GM23338 (cell line): ENCODE measurements around the gene CTDSP2. TPM values are rescaled to one million over a fixed set of nuclear protein-coding genes. Genes with fewer than 3 reads are reported as not detected.

Source experiments
- ATAC-seq: fragments of 200-7000 bp; cut with Tn5 transposase; 3 replicates; pipeline ENCODE4 v1.9.1; 2020
- DNase-seq: peaks from one replicate; pipeline ENCODE4 v3.0.0-alpha.2; 2015; ENCODE audit warnings: low spot score
- H2AFZ ChIP-seq: fragments of 200-600 bp; sonication (generic); 2 replicates; pipeline ENCODE4 v1.8.0; 2016; ENCODE audit warnings: antibody characterized with exemption, mild to moderate bottlenecking, moderate library complexity
- H3F3A ChIP-seq: fragments of 200-600 bp; sonication (generic); replicated peaks from 2 replicates; pipeline ENCODE4 v1.8.0; 2017; ENCODE audit warnings: antibody characterized with exemption, mixed run types, low read depth
- H3K27ac ChIP-seq: fragments of 200-600 bp; sonication (generic); 2 replicates; pipeline ENCODE4 v1.6.1; 2016; ENCODE audit warnings: low read depth
- H3K27me3 ChIP-seq: fragments of 200-600 bp; sonication (generic); 2 replicates; pipeline ENCODE4 v1.8.0; 2016; ENCODE audit warnings: mild to moderate bottlenecking, mixed run types, moderate library complexity; ENCODE audit not compliant: insufficient read depth
- H3K36me3 ChIP-seq: fragments of 200-600 bp; sonication (generic); 2 replicates; pipeline ENCODE4 v1.8.0; 2016; ENCODE audit warnings: mild to moderate bottlenecking; ENCODE audit not compliant: insufficient read depth
- H3K4me1 ChIP-seq: fragments of 200-600 bp; sonication (generic); 2 replicates; pipeline ENCODE4 v1.8.0; 2016; ENCODE audit warnings: mild to moderate bottlenecking, moderate library complexity; ENCODE audit not compliant: insufficient read depth
- H3K4me2 ChIP-seq: fragments of 200-600 bp; sonication (generic); 2 replicates; pipeline ENCODE4 v1.7.1; 2017; ENCODE audit warnings: mixed run types
- H3K4me3 ChIP-seq: fragments of 200-600 bp; sonication (generic); 2 replicates; pipeline ENCODE4 v1.6.1; 2016; ENCODE audit warnings: mixed run types
- H3K79me2 ChIP-seq: fragments of 200-600 bp; sonication (generic); replicated peaks from 2 replicates; pipeline ENCODE4 v1.8.0; 2017; ENCODE audit warnings: mild to moderate bottlenecking; ENCODE audit not compliant: insufficient read depth
- H3K9me2 ChIP-seq: fragments of 200-600 bp; sonication (generic); 2 replicates; pipeline ENCODE4 v1.8.0; 2017; ENCODE audit not compliant: insufficient read depth
- H4K20me1 ChIP-seq: fragments of 200-600 bp; sonication (generic); replicated peaks from 2 replicates; pipeline ENCODE4 v1.8.0; 2017; ENCODE audit warnings: mild to moderate bottlenecking; ENCODE audit not compliant: insufficient read depth
- H3K27ac Mint-ChIP-seq: 2 replicates; pipeline ENCODE4 v1.8.0; 2020; ENCODE audit warnings: inconsistent platforms, mild to moderate bottlenecking, moderate library complexity, mixed read lengths
- H3K27me3 Mint-ChIP-seq: 3 replicates; pipeline ENCODE4 v1.8.0; 2022; ENCODE audit warnings: low read depth, mild to moderate bottlenecking, moderate library complexity, mixed read lengths, inconsistent platforms; ENCODE audit not compliant: insufficient read depth, poor library complexity
- H3K36me3 Mint-ChIP-seq: 3 replicates; pipeline ENCODE4 v1.8.0; 2021; ENCODE audit warnings: low read depth, mild to moderate bottlenecking, inconsistent platforms, moderate library complexity, mixed read lengths
- H3K4me1 Mint-ChIP-seq: 3 replicates; pipeline ENCODE4 v1.8.0; 2020; ENCODE audit warnings: mild to moderate bottlenecking, inconsistent platforms, mixed read lengths
- H3K4me3 Mint-ChIP-seq: 3 replicates; pipeline ENCODE4 v1.8.0; 2021; ENCODE audit warnings: moderate library complexity, mild to moderate bottlenecking, inconsistent platforms, mixed read lengths
- H3K9me3 Mint-ChIP-seq: 3 replicates; pipeline ENCODE4 v1.8.0; 2020; ENCODE audit warnings: moderate library complexity, mild to moderate bottlenecking, inconsistent platforms, mixed read lengths
- CREB1 ChIP-seq: fragments of 250-450 bp; sonication (Bioruptor Pico); IDR thresholded peaks from 2 replicates; pipeline ENCODE4 v1.5.0; 2020; ENCODE audit warnings: low read depth, mild to moderate bottlenecking, moderate library complexity
- ETS1 ChIP-seq: IDR thresholded peaks from 2 replicates; pipeline ENCODE4 v1.6.1; 2016; ENCODE audit warnings: antibody characterized with exemption
- EZH2 ChIP-seq: fragments of 200-600 bp; sonication (generic); IDR thresholded peaks from one replicate; pipeline ENCODE4 v1.8.0; 2017; ENCODE audit warnings: antibody characterized with exemption, mild to moderate bottlenecking, low read depth; ENCODE audit not compliant: unreplicated experiment
- EZH2phosphoT487 ChIP-seq: fragments of 200-600 bp; sonication (generic); IDR thresholded peaks from one replicate; pipeline ENCODE4 v1.8.1; 2018; ENCODE audit warnings: antibody characterized with exemption; ENCODE audit not compliant: unreplicated experiment
- JUNB ChIP-seq: IDR thresholded peaks from one replicate; pipeline ENCODE4 v1.6.1; 2016; ENCODE audit warnings: antibody characterized with exemption; ENCODE audit not compliant: unreplicated experiment
- NANOG ChIP-seq: IDR thresholded peaks from 2 replicates; pipeline ENCODE4 v1.6.1; 2016; ENCODE audit warnings: antibody characterized with exemption, borderline replicate concordance
- POLR2AphosphoS5 ChIP-seq: IDR thresholded peaks from 2 replicates; pipeline ENCODE4 v1.6.1; 2016; ENCODE audit warnings: antibody characterized with exemption, low read depth
- STAT1 ChIP-seq: IDR thresholded peaks from one replicate; pipeline ENCODE4 v1.6.1; 2016; ENCODE audit warnings: antibody characterized with exemption; ENCODE audit not compliant: unreplicated experiment
- ZNF114 ChIP-seq: fragments of 250-450 bp; sonication (Bioruptor Pico); IDR thresholded peaks from 2 replicates; pipeline ENCODE4 v1.5.0; 2020; ENCODE audit warnings: mild to moderate bottlenecking, moderate library complexity
- ZNF331 ChIP-seq: fragments of 250-450 bp; sonication (Bioruptor Pico); IDR thresholded peaks from 2 replicates; pipeline ENCODE4 v1.5.0; 2020; ENCODE audit warnings: low read depth, mild to moderate bottlenecking, moderate library complexity
- polyA plus RNA-seq: library from polyadenylated mRNA; unstranded; fragments of >200 nt; fragmentation: Nextera tagmentation; extraction: Ambion mirVana; gene quantifications from 2 replicates; pipeline ENCODE4 v1.2.1, GENCODE V29; 2016
- total RNA-seq: library from RNA; depleted of rRNA; stranded (reverse); fragments of >200 nt; shearing (Covaris generic); gene quantifications from 2 replicates; pipeline ENCODE4 v1.2.3, GENCODE V29; 2014
- TF ChIP-seq, protein P1 (sequence below), 2 experiments: fragments of 200-600 bp in 1 of 2; sonication (generic) in 1 of 2; conservative IDR thresholded peaks; 2 replicates each; pipeline versions ENCODE4 v1.5.1 to v1.6.1; 2016 to 2017; ENCODE audit warnings: antibody characterized with exemption in 2 of 2, low read depth in 2 of 2, mild to moderate bottlenecking in 2 of 2, moderate library complexity in 1 of 2
- TF ChIP-seq, protein P2 (sequence below): fragments of 250-450 bp; sonication (Bioruptor Pico); IDR thresholded peaks from 2 replicates; pipeline ENCODE4 v1.5.0; 2020; ENCODE audit warnings: mild to moderate bottlenecking, moderate library complexity
- TF ChIP-seq, protein P3 (sequence below): IDR thresholded peaks from one replicate; pipeline ENCODE4 v1.6.1; 2018; ENCODE audit warnings: antibody characterized with exemption; ENCODE audit not compliant: unreplicated experiment

The CTDSP2 gene
- total and polyA plus RNA-seq, 2 experiments from 2014 or later = 22.8 to 81.9 TPM

- H3K36me3 Mint-ChIP-seq = peaks cover 69% of the 10 kb centered on the region
- no peaks in the 10 kb centered on the region for H3K9me3 Mint-ChIP-seq
- Histone ChIP-seq H3K27me3 (no peaks in the 10 kb centered on the region), H3K4me3 (no peak overlapping the region), H3K27ac (no peak overlapping the region), H3K79me2 (no peaks in the 10 kb centered on the region), H3F3A (0 out of 2 replicates have a peak, but pooled peaks cover 7% of the 10 kb centered on the region), H4K20me1 (peaks cover 4% of the 10 kb centered on the region; the same call in 1 of the 2 replicates), H3K9me2 (no peaks in the 10 kb centered on the region), H2AFZ (no peak overlapping the region), H3K36me3 (peaks cover 31% of the 10 kb centered on the region), H3K4me2 (no peak overlapping the region), H3K4me1 (no peaks in the 10 kb centered on the region)
- H3K4me1 Mint-ChIP-seq = no peaks in the 10 kb centered on the region; the same call in 2 of the 3 replicates
- TF ChIP-seq EZH2phosphoT487 (no peak), ETS1 (no peak), POLR2AphosphoS5 (no peak), ZNF331 (CRISPR knock-in tag) (no peak), ZNF114 (CRISPR knock-in tag) (no peak), JUNB (no peak), STAT1 (no peak), CREB1 (CRISPR knock-in tag) (no peak), NANOG (no peak), EZH2 (no peak)
- TF ChIP-seq, protein P1, sequence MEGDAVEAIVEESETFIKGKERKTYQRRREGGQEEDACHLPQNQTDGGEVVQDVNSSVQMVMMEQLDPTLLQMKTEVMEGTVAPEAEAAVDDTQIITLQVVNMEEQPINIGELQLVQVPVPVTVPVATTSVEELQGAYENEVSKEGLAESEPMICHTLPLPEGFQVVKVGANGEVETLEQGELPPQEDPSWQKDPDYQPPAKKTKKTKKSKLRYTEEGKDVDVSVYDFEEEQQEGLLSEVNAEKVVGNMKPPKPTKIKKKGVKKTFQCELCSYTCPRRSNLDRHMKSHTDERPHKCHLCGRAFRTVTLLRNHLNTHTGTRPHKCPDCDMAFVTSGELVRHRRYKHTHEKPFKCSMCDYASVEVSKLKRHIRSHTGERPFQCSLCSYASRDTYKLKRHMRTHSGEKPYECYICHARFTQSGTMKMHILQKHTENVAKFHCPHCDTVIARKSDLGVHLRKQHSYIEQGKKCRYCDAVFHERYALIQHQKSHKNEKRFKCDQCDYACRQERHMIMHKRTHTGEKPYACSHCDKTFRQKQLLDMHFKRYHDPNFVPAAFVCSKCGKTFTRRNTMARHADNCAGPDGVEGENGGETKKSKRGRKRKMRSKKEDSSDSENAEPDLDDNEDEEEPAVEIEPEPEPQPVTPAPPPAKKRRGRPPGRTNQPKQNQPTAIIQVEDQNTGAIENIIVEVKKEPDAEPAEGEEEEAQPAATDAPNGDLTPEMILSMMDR (conservative IDR thresholded peaks at IDR 0.05; ENCODE audit: low read depth in 2 of 2) = no peak
- TF ChIP-seq, protein P2, sequence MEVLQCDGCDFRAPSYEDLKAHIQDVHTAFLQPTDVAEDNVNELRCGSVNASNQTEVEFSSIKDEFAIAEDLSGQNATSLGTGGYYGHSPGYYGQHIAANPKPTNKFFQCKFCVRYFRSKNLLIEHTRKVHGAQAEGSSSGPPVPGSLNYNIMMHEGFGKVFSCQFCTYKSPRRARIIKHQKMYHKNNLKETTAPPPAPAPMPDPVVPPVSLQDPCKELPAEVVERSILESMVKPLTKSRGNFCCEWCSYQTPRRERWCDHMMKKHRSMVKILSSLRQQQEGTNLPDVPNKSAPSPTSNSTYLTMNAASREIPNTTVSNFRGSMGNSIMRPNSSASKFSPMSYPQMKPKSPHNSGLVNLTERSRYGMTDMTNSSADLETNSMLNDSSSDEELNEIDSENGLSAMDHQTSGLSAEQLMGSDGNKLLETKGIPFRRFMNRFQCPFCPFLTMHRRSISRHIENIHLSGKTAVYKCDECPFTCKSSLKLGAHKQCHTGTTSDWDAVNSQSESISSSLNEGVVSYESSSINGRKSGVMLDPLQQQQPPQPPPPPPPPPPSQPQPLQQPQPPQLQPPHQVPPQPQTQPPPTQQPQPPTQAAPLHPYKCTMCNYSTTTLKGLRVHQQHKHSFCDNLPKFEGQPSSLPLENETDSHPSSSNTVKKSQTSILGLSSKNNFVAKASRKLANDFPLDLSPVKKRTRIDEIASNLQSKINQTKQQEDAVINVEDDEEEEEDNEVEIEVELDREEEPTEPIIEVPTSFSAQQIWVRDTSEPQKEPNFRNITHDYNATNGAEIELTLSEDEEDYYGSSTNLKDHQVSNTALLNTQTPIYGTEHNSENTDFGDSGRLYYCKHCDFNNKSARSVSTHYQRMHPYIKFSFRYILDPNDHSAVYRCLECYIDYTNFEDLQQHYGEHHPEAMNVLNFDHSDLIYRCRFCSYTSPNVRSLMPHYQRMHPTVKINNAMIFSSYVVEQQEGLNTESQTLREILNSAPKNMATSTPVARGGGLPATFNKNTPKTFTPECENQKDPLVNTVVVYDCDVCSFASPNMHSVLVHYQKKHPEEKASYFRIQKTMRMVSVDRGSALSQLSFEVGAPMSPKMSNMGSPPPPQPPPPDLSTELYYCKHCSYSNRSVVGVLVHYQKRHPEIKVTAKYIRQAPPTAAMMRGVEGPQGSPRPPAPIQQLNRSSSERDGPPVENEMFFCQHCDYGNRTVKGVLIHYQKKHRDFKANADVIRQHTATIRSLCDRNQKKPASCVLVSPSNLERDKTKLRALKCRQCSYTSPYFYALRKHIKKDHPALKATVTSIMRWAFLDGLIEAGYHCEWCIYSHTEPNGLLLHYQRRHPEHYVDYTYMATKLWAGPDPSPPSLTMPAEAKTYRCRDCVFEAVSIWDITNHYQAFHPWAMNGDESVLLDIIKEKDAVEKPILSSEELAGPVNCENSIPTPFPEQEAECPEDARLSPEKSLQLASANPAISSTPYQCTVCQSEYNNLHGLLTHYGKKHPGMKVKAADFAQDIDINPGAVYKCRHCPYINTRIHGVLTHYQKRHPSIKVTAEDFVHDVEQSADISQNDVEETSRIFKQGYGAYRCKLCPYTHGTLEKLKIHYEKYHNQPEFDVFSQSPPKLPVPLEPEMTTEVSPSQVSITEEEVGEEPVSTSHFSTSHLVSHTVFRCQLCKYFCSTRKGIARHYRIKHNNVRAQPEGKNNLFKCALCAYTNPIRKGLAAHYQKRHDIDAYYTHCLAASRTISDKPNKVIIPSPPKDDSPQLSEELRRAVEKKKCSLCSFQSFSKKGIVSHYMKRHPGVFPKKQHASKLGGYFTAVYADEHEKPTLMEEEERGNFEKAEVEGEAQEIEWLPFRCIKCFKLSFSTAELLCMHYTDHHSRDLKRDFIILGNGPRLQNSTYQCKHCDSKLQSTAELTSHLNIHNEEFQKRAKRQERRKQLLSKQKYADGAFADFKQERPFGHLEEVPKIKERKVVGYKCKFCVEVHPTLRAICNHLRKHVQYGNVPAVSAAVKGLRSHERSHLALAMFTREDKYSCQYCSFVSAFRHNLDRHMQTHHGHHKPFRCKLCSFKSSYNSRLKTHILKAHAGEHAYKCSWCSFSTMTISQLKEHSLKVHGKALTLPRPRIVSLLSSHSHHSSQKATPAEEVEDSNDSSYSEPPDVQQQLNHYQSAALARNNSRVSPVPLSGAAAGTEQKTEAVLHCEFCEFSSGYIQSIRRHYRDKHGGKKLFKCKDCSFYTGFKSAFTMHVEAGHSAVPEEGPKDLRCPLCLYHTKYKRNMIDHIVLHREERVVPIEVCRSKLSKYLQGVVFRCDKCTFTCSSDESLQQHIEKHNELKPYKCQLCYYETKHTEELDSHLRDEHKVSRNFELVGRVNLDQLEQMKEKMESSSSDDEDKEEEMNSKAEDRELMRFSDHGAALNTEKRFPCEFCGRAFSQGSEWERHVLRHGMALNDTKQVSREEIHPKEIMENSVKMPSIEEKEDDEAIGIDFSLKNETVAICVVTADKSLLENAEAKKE (CRISPR knock-in tag) = no peak
- TF ChIP-seq, protein P3, sequence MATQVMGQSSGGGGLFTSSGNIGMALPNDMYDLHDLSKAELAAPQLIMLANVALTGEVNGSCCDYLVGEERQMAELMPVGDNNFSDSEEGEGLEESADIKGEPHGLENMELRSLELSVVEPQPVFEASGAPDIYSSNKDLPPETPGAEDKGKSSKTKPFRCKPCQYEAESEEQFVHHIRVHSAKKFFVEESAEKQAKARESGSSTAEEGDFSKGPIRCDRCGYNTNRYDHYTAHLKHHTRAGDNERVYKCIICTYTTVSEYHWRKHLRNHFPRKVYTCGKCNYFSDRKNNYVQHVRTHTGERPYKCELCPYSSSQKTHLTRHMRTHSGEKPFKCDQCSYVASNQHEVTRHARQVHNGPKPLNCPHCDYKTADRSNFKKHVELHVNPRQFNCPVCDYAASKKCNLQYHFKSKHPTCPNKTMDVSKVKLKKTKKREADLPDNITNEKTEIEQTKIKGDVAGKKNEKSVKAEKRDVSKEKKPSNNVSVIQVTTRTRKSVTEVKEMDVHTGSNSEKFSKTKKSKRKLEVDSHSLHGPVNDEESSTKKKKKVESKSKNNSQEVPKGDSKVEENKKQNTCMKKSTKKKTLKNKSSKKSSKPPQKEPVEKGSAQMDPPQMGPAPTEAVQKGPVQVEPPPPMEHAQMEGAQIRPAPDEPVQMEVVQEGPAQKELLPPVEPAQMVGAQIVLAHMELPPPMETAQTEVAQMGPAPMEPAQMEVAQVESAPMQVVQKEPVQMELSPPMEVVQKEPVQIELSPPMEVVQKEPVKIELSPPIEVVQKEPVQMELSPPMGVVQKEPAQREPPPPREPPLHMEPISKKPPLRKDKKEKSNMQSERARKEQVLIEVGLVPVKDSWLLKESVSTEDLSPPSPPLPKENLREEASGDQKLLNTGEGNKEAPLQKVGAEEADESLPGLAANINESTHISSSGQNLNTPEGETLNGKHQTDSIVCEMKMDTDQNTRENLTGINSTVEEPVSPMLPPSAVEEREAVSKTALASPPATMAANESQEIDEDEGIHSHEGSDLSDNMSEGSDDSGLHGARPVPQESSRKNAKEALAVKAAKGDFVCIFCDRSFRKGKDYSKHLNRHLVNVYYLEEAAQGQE = no peak
- H3K4me3 Mint-ChIP-seq = no peak overlapping the region
- ATAC-seq (no peak), DNase-seq (no peak)
- peaks cover 15% of the 10 kb centered on the region for H3K27me3 Mint-ChIP-seq
- no peak overlapping the region for H3K27ac Mint-ChIP-seq
Observed at GRCh38 chr12:57822392-57823130, 24.0 kb downstream of the CTDSP2 start.
